ENCODE results near the gene PPM1M.

The PPM1M gene

GRCh38 chr3:52245322-52246263 lies at the start of gene PPM1M:
Gene PPM1M (plus strand): TSS chr3:52245759. CDS start chr3:52245825, 66 bp downstream.
- DNase-seq (ENCODE audit: extremely low read depth in 1 of 2, low read depth in 1 of 2) = no peak

- no peak for DNase-seq (ENCODE audit: extremely low read depth in 1 of 2, low read depth in 1 of 2)
Observed at GRCh38 chr3:52195823-52196331, 49.7 kb upstream of the PPM1M start.

GRCh38 chr3:52196977-52197376 lies 48.6 kb upstream of the PPM1M start:
- DNase-seq (ENCODE audit: extremely low read depth in 1 of 2, low read depth in 1 of 2) = no peak

- DNase-seq (ENCODE audit: extremely low read depth in 1 of 2, low read depth in 1 of 2) = no peak
Observed at GRCh38 chr3:52197499-52197841, 48.1 kb upstream of the PPM1M start.

- DNase-seq (ENCODE audit: extremely low read depth in 1 of 2, low read depth in 1 of 2) = peak; percentile 88 to 92
Observed at GRCh38 chr3:52197842-52198625, 47.5 kb upstream of the PPM1M start, which contains the start of gene ALAS1. Gene ALAS1 (plus strand): TSS chr3:52198160. CDS start chr3:52199242, 1,082 bp downstream.

- no peak for DNase-seq (ENCODE audit: extremely low read depth in 1 of 2, low read depth in 1 of 2)
Observed at GRCh38 chr3:52198643-52199608, 46.6 kb upstream of the PPM1M start.

GRCh38 chr3:52200981-52201679 lies 44.4 kb upstream of the PPM1M start:
- no peak for DNase-seq (ENCODE audit: extremely low read depth in 1 of 2, low read depth in 1 of 2)

- DNase-seq (ENCODE audit: extremely low read depth in 1 of 2, low read depth in 1 of 2) = no peak
Observed at GRCh38 chr3:52202384-52203077, 43.0 kb upstream of the PPM1M start.

GRCh38 chr3:52203701-52204100 lies 41.9 kb upstream of the PPM1M start:
- DNase-seq (ENCODE audit: extremely low read depth in 1 of 2, low read depth in 1 of 2) = no peak

GRCh38 chr3:52204337-52205073 lies 41.1 kb upstream of the PPM1M start:
- peak in 1 of 2 donors; percentile 42 for DNase-seq (ENCODE audit: extremely low read depth in 1 of 2, low read depth in 1 of 2)

- no peak for DNase-seq (ENCODE audit: extremely low read depth in 1 of 2, low read depth in 1 of 2)
Observed at GRCh38 chr3:52205727-52206372, 39.7 kb upstream of the PPM1M start.

- DNase-seq (ENCODE audit: extremely low read depth in 1 of 2, low read depth in 1 of 2) = no peak
Observed at GRCh38 chr3:52208556-52208955, 37.0 kb upstream of the PPM1M start.

GRCh38 chr3:52210037-52210436 lies 35.5 kb upstream of the PPM1M start:
- DNase-seq (ENCODE audit: extremely low read depth in 1 of 2, low read depth in 1 of 2) = no peak

GRCh38 chr3:52210550-52211046 lies 35.0 kb upstream of the PPM1M start:
- no peak for DNase-seq (ENCODE audit: extremely low read depth in 1 of 2, low read depth in 1 of 2)

- DNase-seq (ENCODE audit: extremely low read depth in 1 of 2, low read depth in 1 of 2) = no peak
Observed at GRCh38 chr3:52211268-52211891, 34.2 kb upstream of the PPM1M start.

- DNase-seq (ENCODE audit: extremely low read depth in 1 of 2, low read depth in 1 of 2) = no peak
Observed at GRCh38 chr3:52213005-52213404, 32.6 kb upstream of the PPM1M start.

- no peak for DNase-seq (ENCODE audit: extremely low read depth in 1 of 2, low read depth in 1 of 2)
Observed at GRCh38 chr3:52213901-52214300, 31.7 kb upstream of the PPM1M start.
